ENCODE results near the gene NAA60.
"Not testable (repeated sequence)": the region's sequence is repeated elsewhere in the genome, so short reads cannot be mapped to it uniquely, and the experiment has no call there.

The NAA60 gene

GRCh38 chr16:3484318-3485096, 41.0 kb downstream of the NAA60 start:
- DNase-seq: no peak

- no peak for DNase-seq
Measured at GRCh38 chr16:3485097-3485745, 41.7 kb downstream of the NAA60 start.

- DNase-seq: no peak
Measured at GRCh38 chr16:3485821-3486505, 42.5 kb downstream of the NAA60 start.

- no peak for DNase-seq
Measured at GRCh38 chr16:3486506-3487215, 43.2 kb downstream of the NAA60 start.

- DNase-seq: no peak
Measured at GRCh38 chr16:3487521-3488410, 44.3 kb downstream of the NAA60 start.

- no peak for DNase-seq
Measured at GRCh38 chr16:3488801-3489200, 45.3 kb downstream of the NAA60 start.

- DNase-seq: no peak
Measured at GRCh38 chr16:3490911-3491629, 47.6 kb downstream of the NAA60 start.

- no peak for DNase-seq
Measured at GRCh38 chr16:3492356-3492755, 48.9 kb downstream of the NAA60 start.

GRCh38 chr16:3494386-3494973, 51.0 kb downstream of the NAA60 start:
- no peak for DNase-seq

- DNase-seq: no peak
Measured at GRCh38 chr16:3495176-3495575, 51.7 kb downstream of the NAA60 start, which contains the start of gene C16orf90. TSS of gene C16orf90 (minus strand) at chr16:3495489. CDS start at chr16:3495421, 68 bp downstream.

- no peak for DNase-seq
Measured at GRCh38 chr16:3496386-3496785, 52.9 kb downstream of the NAA60 start.

- DNase-seq: no peak
Measured at GRCh38 chr16:3497771-3498170, 54.3 kb downstream of the NAA60 start.

- no peak for DNase-seq
Measured at GRCh38 chr16:3498988-3499387, 55.5 kb downstream of the NAA60 start.

GRCh38 chr16:3501412-3501761, 57.9 kb downstream of the NAA60 start:
- not testable (repeated sequence) for DNase-seq

GRCh38 chr16:3501783-3502400, 58.4 kb downstream of the NAA60 start:
- DNase-seq: no peak

- DNase-seq: peak; percentile 25
Measured at GRCh38 chr16:3503523-3503922, 60.0 kb downstream of the NAA60 start.

GRCh38 chr16:3508736-3509135, 65.3 kb downstream of the NAA60 start:
- DNase-seq: no peak

- peak; percentile 42 for DNase-seq
Measured at GRCh38 chr16:3509470-3509928, 66.0 kb downstream of the NAA60 start.

- DNase-seq: no peak
Measured at GRCh38 chr16:3510416-3510815, 66.9 kb downstream of the NAA60 start.

Data from activated T-cell treated with anti-CD3 and anti-CD28 coated beads for 4 hours (primary cell).